Measurements from ENCODE around the gene C6orf120. TPM values are rescaled to one million over a fixed set of nuclear protein-coding genes. Genes with fewer than 3 reads are reported as not detected.

C6orf120 gene
- 30.0 and 30.8 TPM in 2 replicates for total RNA-seq (2014; rRNA removed; shearing (Covaris generic))

GRCh38 chr6:169701954-169702839, at the start of gene C6orf120, which contains the start of gene WDR27:
Gene C6orf120 (plus strand): TSS chr6:169702126. CDS start chr6:169702460, 334 bp downstream.
Gene WDR27 (minus strand): TSS chr6:169702029. CDS start chr6:169689005, 13,024 bp downstream.
- peak; percentile 97 for DNase-seq

DNA sequence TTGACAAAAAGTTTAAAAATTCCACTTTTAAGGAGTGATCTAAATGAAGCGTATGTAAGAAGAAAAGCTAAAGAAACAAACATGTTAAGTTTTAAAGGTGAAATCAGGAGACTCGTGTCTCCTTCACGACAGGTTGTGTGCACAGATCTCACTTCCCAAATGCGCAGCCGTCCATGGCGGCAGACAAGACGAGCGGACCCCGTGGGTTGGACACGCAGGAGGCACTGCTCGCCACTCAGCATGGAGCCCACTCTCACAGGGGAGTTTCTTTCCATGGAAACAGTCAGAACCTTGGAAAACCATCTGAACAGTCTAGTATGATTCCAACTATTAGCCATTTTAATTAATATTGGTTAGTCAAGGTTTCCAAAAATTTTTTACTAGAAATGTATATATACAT, 49.0 kb upstream of the C6orf120 start:
- no peaks in the 10 kb centered on the region for H3K27me3 ChIP-seq
- H3K36me3 ChIP-seq: peaks cover 23% of the 10 kb centered on the region
- no peak overlapping the region for H3K4me3 ChIP-seq
- DNase-seq: no peak
- H3K4me1 ChIP-seq: no peaks in the 10 kb centered on the region
- H3K9me3 ChIP-seq (replicated peaks): no peaks in the 10 kb centered on the region
- no peak overlapping the region for H3K27ac ChIP-seq

More at GRCh38 chr6:169701954-169702839, at the start of gene C6orf120, which contains the start of gene WDR27:
- Histone ChIP-seq H3K4me3 (peak within 1 kb of the TSS; percentile 82), H3K9me3 (replicated peaks) (no peaks in the 10 kb centered on the region), H3K27ac (peak within 1 kb of the TSS; percentile 74), H3K4me1 (peaks cover 10% of the 10 kb centered on the region; the same call in 1 of the 2 replicates), H3K36me3 (peaks cover 30% of the 10 kb centered on the region), H3K27me3 (no peaks in the 10 kb centered on the region)

- no peak for DNase-seq
- Histone ChIP-seq H3K9me3 (replicated peaks) (no peaks in the 10 kb centered on the region), H3K27me3 (no peaks in the 10 kb centered on the region), H3K36me3 (peaks cover 24% of the 10 kb centered on the region), H3K4me3 (no peak overlapping the region), H3K27ac (no peak overlapping the region), H3K4me1 (no peaks in the 10 kb centered on the region)
These were observed 48.2 kb upstream of the C6orf120 start for GRCh38 chr6:169653691-169654090.

- H3K4me1 ChIP-seq: no peaks in the 10 kb centered on the region
- no peak overlapping the region for H3K27ac ChIP-seq
- no peak for DNase-seq
These were observed 47.1 kb upstream of the C6orf120 start for GRCh38 chr6:169654598-169655391.

GRCh38 chr6:169656546-169657283, 45.2 kb upstream of the C6orf120 start:
- H3K4me1 ChIP-seq: no peaks in the 10 kb centered on the region
- no peaks in the 10 kb centered on the region for H3K27me3 ChIP-seq
- no peak overlapping the region for H3K4me3 ChIP-seq
- peaks cover 36% of the 10 kb centered on the region for H3K36me3 ChIP-seq
- H3K27ac ChIP-seq: no peak overlapping the region
- DNase-seq: no peak
- H3K9me3 ChIP-seq (replicated peaks): no peaks in the 10 kb centered on the region

More at GRCh38 chr6:169654598-169655391, 47.1 kb upstream of the C6orf120 start:
- Histone ChIP-seq H3K9me3 (replicated peaks) (no peaks in the 10 kb centered on the region), H3K36me3 (peaks cover 33% of the 10 kb centered on the region), H3K27me3 (no peaks in the 10 kb centered on the region), H3K4me3 (no peak overlapping the region)

- Histone ChIP-seq H3K27me3 (no peaks in the 10 kb centered on the region), H3K27ac (no peak overlapping the region), H3K36me3 (peaks cover 40% of the 10 kb centered on the region), H3K4me1 (no peaks in the 10 kb centered on the region), H3K9me3 (replicated peaks) (no peaks in the 10 kb centered on the region), H3K4me3 (no peak overlapping the region)
- no peak for DNase-seq
These were observed 44.7 kb upstream of the C6orf120 start for GRCh38 chr6:169657284-169657610.

GRCh38 chr6:169659820-169660610, 41.9 kb upstream of the C6orf120 start:
- H3K36me3 ChIP-seq: peaks cover 43% of the 10 kb centered on the region
- H3K27me3 ChIP-seq: no peaks in the 10 kb centered on the region
- no peaks in the 10 kb centered on the region for H3K4me1 ChIP-seq
- no peak overlapping the region for H3K27ac ChIP-seq
- H3K9me3 ChIP-seq (replicated peaks): no peaks in the 10 kb centered on the region
- DNase-seq: no peak
- no peak overlapping the region for H3K4me3 ChIP-seq

DNA sequence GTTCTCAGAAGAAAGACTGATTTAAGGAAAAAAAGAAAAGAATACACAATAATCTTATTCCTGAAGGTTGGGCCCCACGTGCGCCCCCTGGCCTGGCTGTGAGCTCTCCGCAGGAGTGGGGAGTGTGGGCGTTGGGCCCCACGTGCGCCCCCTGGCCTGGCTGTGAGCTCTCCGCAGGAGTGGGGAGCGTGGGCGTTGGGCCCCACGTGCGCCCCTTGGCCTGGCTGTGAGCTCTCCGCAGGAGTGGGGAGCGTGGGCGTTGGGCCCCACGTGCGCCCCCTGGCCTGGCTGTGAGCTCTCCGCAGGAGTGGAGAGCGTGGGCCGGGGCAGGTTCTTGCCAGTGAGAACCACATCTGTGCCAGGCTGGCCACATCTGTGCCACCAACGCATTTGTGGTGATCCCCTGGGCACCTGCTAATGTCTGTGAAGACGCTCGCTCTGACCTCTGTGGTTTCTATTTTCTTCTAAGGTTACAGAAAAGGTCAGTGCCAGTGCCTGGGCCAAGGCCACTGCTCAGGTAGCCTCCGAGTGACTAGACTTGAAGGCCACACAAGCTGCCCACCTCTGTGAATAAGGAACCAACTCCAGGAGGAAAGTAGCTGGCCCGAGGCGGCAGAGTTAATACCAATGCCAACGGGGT, 41.1 kb upstream of the C6orf120 start:
- H3K4me1 ChIP-seq: no peaks in the 10 kb centered on the region
- peaks cover 48% of the 10 kb centered on the region for H3K36me3 ChIP-seq
- no peak overlapping the region for H3K4me3 ChIP-seq
- no peaks in the 10 kb centered on the region for H3K27me3 ChIP-seq
- no peaks in the 10 kb centered on the region for H3K9me3 ChIP-seq (replicated peaks)
- DNase-seq: no peak
- no peak overlapping the region for H3K27ac ChIP-seq

DNA sequence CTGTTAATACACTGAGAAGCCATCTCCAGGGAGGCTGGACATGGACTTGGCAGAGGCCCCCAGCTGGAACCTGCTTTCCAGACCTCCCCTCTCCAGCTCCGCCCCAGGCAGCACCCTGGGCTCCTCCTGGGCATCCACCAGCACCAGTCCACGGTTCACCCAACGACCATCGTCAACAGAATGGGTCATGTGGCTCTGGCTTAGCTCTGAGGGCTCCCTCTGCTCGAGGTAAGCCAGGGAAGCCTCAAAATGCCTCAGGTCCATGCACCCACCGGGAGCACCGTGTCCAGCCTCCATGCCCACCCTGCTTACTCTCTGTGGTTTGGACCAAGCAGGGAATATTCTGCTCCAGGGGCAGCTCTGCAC, 40.6 kb upstream of the C6orf120 start:
- H3K36me3 ChIP-seq: peaks cover 49% of the 10 kb centered on the region

DNA sequence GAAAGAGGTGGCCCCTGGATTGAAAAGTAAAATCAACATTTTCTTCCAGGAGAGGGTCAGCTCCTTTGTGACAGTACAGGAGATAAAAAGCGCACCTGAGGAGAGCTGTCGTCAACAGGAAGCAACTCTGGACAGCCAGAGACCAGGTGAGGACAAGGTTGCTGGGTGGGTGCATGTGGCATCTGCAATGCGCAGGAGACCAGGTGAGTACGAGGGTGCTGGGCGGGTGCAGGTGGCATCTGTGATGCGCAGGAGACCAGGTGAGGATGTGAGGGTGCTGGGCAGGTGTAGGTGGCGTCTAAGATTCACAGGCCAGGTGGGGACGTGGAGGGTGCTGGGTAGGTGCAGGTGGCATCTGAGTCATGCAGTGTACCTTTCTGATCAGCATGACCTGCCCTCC, 38.5 kb upstream of the C6orf120 start:
- no peaks in the 10 kb centered on the region for H3K27me3 ChIP-seq
- H3K36me3 ChIP-seq: peaks cover 41% of the 10 kb centered on the region
- no peaks in the 10 kb centered on the region for H3K4me1 ChIP-seq
- no peak overlapping the region for H3K27ac ChIP-seq
- H3K4me3 ChIP-seq: no peak overlapping the region
- no peak for DNase-seq
- H3K9me3 ChIP-seq (replicated peaks): no peaks in the 10 kb centered on the region

More for the DNA sequence above, 40.6 kb upstream of the C6orf120 start:
- DNase-seq: no peak
- no peaks in the 10 kb centered on the region for H3K27me3 ChIP-seq
- no peaks in the 10 kb centered on the region for H3K4me1 ChIP-seq
- H3K27ac ChIP-seq: no peak overlapping the region
- no peaks in the 10 kb centered on the region for H3K9me3 ChIP-seq (replicated peaks)
- H3K4me3 ChIP-seq: no peak overlapping the region

DNA sequence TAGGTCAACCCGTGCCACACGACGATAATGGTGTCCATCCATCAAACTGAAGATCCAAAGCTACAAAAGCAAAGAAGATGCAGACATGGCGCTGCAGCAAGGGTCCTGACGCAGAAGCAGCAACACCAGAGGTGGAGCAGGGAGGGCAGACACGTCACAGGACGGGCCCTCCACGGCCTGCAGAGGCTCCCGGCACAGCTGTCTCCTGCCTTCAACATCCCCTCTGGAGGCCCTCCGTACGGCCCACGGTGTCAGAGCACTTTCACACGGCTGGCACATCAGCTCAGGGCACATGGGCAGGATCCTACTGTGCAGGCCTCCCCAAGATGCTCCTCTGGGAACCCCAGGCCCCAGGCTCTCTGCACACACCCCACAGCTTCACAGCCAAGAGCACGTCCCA, 37.7 kb upstream of the C6orf120 start:
- peaks cover 42% of the 10 kb centered on the region for H3K36me3 ChIP-seq
- no peaks in the 10 kb centered on the region for H3K9me3 ChIP-seq (replicated peaks)
- no peaks in the 10 kb centered on the region for H3K27me3 ChIP-seq
- no peak for DNase-seq
- no peaks in the 10 kb centered on the region for H3K4me1 ChIP-seq
- H3K4me3 ChIP-seq: no peak overlapping the region
- H3K27ac ChIP-seq: no peak overlapping the region

- Histone ChIP-seq H3K9me3 (replicated peaks) (no peaks in the 10 kb centered on the region), H3K27me3 (no peaks in the 10 kb centered on the region)
- no peak for DNase-seq
These were observed 36.6 kb upstream of the C6orf120 start for GRCh38 chr6:169665289-169665688.

GRCh38 chr6:169666441-169666840, 35.5 kb upstream of the C6orf120 start:
- Histone ChIP-seq H3K9me3 (replicated peaks) (no peaks in the 10 kb centered on the region), H3K27ac (no peak overlapping the region), H3K4me3 (no peak overlapping the region), H3K4me1 (no peaks in the 10 kb centered on the region), H3K36me3 (peaks cover 46% of the 10 kb centered on the region), H3K27me3 (no peaks in the 10 kb centered on the region)
- no peak for DNase-seq

More at GRCh38 chr6:169665289-169665688, 36.6 kb upstream of the C6orf120 start:
- H3K4me3 ChIP-seq: no peak overlapping the region
- H3K4me1 ChIP-seq: no peaks in the 10 kb centered on the region
- H3K36me3 ChIP-seq: peaks cover 43% of the 10 kb centered on the region
- no peak overlapping the region for H3K27ac ChIP-seq
